GM12878 (cell line): Measurements from ENCODE around the gene PSMA8. TPM values are rescaled to one million over a fixed set of nuclear protein-coding genes. Genes with fewer than 3 reads are reported as not detected.

ENCODE experiments used
- ASH2L ChIP-seq: fragments of 300-600, 200-600 bp; sonication (generic); IDR thresholded peaks from 2 replicates; pipeline ENCODE4 v1.6.1; 2017; ENCODE audit warnings: low read depth, mild to moderate bottlenecking, borderline replicate concordance
- BCL3 ChIP-seq: IDR thresholded peaks from 2 replicates; pipeline ENCODE4 v1.6.1; 2011; ENCODE audit warnings: borderline replicate concordance, low read depth, mild to moderate bottlenecking, moderate library complexity, low read length; ENCODE audit not compliant: insufficient read depth, poor library complexity, severe bottlenecking
- BHLHE40 ChIP-seq, 2 experiments: fragments of 450-650 bp in 1 of 2; IDR thresholded peaks; 2 replicates each; pipeline ENCODE4 v1.6.1; 2011 to 2017; ENCODE audit warnings: low read depth in 2 of 2, borderline replicate concordance in 1 of 2, improper control_type of control experiment in 1 of 2, low read length in 1 of 2, mild to moderate bottlenecking in 1 of 2
- CREM ChIP-seq: IDR thresholded peaks from 2 replicates; pipeline ENCODE4 v1.6.1; 2014; ENCODE audit warnings: antibody characterized with exemption, low read depth
- DPF2 ChIP-seq: fragments of 450-650 bp; IDR thresholded peaks from 2 replicates; pipeline ENCODE4 v1.6.1; 2017; ENCODE audit warnings: mild to moderate bottlenecking
- EGR1 ChIP-seq, 2 experiments: IDR thresholded peaks; 1 replicate in 1 of 2; 2 replicates in 1 of 2; pipeline ENCODE4 v1.6.1; 2011 to 2012; ENCODE audit warnings: low read depth in 2 of 2, low read length in 2 of 2, borderline replicate concordance in 1 of 2, mild to moderate bottlenecking in 1 of 2, moderate library complexity in 1 of 2
- GATAD2B ChIP-seq: fragments of 450-650 bp; conservative IDR thresholded peaks from 2 replicates; pipeline ENCODE4 v1.6.1; 2017; ENCODE audit warnings: low read depth, mild to moderate bottlenecking, moderate library complexity
- HCFC1 ChIP-seq: fragments of 150-350 bp; IDR thresholded peaks from 2 replicates; pipeline ENCODE4 v1.6.1; 2014; ENCODE audit warnings: low read length
- IRF4 ChIP-seq: IDR thresholded peaks from 2 replicates; pipeline ENCODE4 v1.6.1; 2011; ENCODE audit warnings: low read depth, low read length
- JUNB ChIP-seq: IDR thresholded peaks from 2 replicates; pipeline ENCODE4 v1.6.1; 2016; ENCODE audit warnings: antibody characterized with exemption, mild to moderate bottlenecking
- LARP7 ChIP-seq: fragments of 450-650 bp; IDR thresholded peaks from 2 replicates; pipeline ENCODE4 v1.6.1; 2017; ENCODE audit warnings: mild to moderate bottlenecking
- MAX ChIP-seq: IDR thresholded peaks from 2 replicates; pipeline ENCODE4 v1.6.1; 2012; ENCODE audit warnings: low read depth, low read length, improper control_type of control experiment
- MTA2 ChIP-seq: fragments of 450-650 bp; IDR thresholded peaks from 2 replicates; pipeline ENCODE4 v1.6.1; 2016; ENCODE audit warnings: low read depth, mild to moderate bottlenecking, moderate library complexity
- NFIC ChIP-seq: IDR thresholded peaks from 2 replicates; pipeline ENCODE4 v1.6.1; 2012; ENCODE audit warnings: low read depth, mild to moderate bottlenecking, inconsistent platforms, low read length, moderate library complexity
- NKRF ChIP-seq: fragments of 450-650 bp; conservative IDR thresholded peaks from 2 replicates; pipeline ENCODE4 v1.6.1; 2017; ENCODE audit warnings: mild to moderate bottlenecking, moderate library complexity
- PML ChIP-seq: IDR thresholded peaks from 2 replicates; pipeline ENCODE4 v1.6.1; 2012; ENCODE audit warnings: low read length, inconsistent platforms
- POLR2A ChIP-seq: IDR thresholded peaks from 2 replicates; pipeline ENCODE4 v1.6.1; 2011; ENCODE audit warnings: low read depth, mild to moderate bottlenecking, low read length
- RELB ChIP-seq: fragments of 450-650 bp; IDR thresholded peaks from 2 replicates; pipeline ENCODE4 v1.6.1; 2017; ENCODE audit warnings: low read depth, mild to moderate bottlenecking, moderate library complexity
- SIN3A ChIP-seq: IDR thresholded peaks from 2 replicates; pipeline ENCODE4 v1.6.1; 2012; ENCODE audit warnings: low read depth, low read length, improper control_type of control experiment
- SIX5 ChIP-seq: IDR thresholded peaks from 2 replicates; pipeline ENCODE4 v1.6.1; 2011; ENCODE audit warnings: mild to moderate bottlenecking, low read depth, low read length, moderate library complexity; ENCODE audit not compliant: severe bottlenecking
- SP1 ChIP-seq: IDR thresholded peaks from one replicate; pipeline ENCODE4 v1.6.1; 2011; ENCODE audit warnings: low read depth, low read length
- USF1 ChIP-seq: IDR thresholded peaks from 2 replicates; pipeline ENCODE4 v1.6.1; 2011; ENCODE audit warnings: borderline replicate concordance, low read depth, mild to moderate bottlenecking, moderate library complexity, mixed read lengths, low read length; ENCODE audit not compliant: insufficient read depth; ENCODE audit errors: extremely low read length
- ZNF24 ChIP-seq: fragments of 450-650 bp; IDR thresholded peaks from 2 replicates; pipeline ENCODE4 v1.6.1; 2017; ENCODE audit warnings: antibody characterized with exemption, mild to moderate bottlenecking
- ZNF622 ChIP-seq: fragments of 450-650 bp; IDR thresholded peaks from 2 replicates; pipeline ENCODE4 v1.6.1; 2017; ENCODE audit warnings: mild to moderate bottlenecking, inconsistent platforms
- polyA plus RNA-seq, 11 experiments: library from polyadenylated mRNA; depleted of rRNA in 4 of 11; unstranded in 6 of 11; stranded (reverse) in 5 of 11; fragments of >200 nt; fragmentation: Nextera tagmentation in 4 of 11; fragmentation: Illumina TruSeq in 1 of 11; extraction: Ambion mirVana in 4 of 11; extraction: Trizol in 1 of 11; gene quantifications; 1 replicate in 1 of 11; 2 replicates in 10 of 11; pipeline versions ENCODE4 v1.2.1 to v1.2.3, GENCODE V29; 2011 to 2016; ENCODE audit warnings: inconsistent platforms in 2 of 11, missing spikeins in 2 of 11, low read depth in 1 of 11
- total RNA-seq, 4 experiments: library from RNA; depleted of rRNA in 3 of 4; stranded (reverse); fragments of >200 nt in 3 of 4; fragmentation: Illumina TruSeq in 1 of 4; extraction: Trizol in 1 of 4; gene quantifications; 2 replicates each; pipeline versions ENCODE4 v1.2.1 to v1.2.3, GENCODE V29; 2013 to 2021

Gene PSMA8
- total and polyA plus RNA-seq, 10 of the 15 experiments (the other 5 are each of a cell fraction or from before 2014, with no cell fraction given): 0.07 to 0.15 (median 0.09) TPM; not detected in 6

GRCh38 chr18:26090130-26091046 is 43.3 kb upstream of the PSMA8 start, which contains the start of gene SS18 (continued):
- TF ChIP-seq SIN3A (0 out of 2 replicates have a peak, but pooled peaks have one; percentile 33), CREM (peak; percentile 42; the same call in 1 of the 2 replicates), POLR2A (peak; percentile 98), BHLHE40 (IDR thresholded peaks at IDR 0.05; ENCODE audit: borderline replicate concordance in 1 of 2, low read depth in 2 of 2, low read length in 1 of 2) (peak; percentile 96 to 99), EGR1 (IDR thresholded peaks at IDR 0.05; ENCODE audit: borderline replicate concordance in 1 of 2, low read depth in 2 of 2, low read length in 2 of 2) (peak in 1 of 2 experiments; percentile 44; a peak in 1 of 3 replicates), JUNB (peak; percentile 37; the same call in 1 of the 2 replicates), DPF2 (peak; percentile 79; the same call in 1 of the 2 replicates), NKRF (peak; percentile 70), GATAD2B (0 out of 2 replicates have a peak, but pooled peaks have one; percentile 55), PML (peak; percentile 93), SP1 (peak; percentile 44), ZNF622 (no peak), ZNF24 (no peak), ASH2L (peak; percentile 92; the same call in 1 of the 2 replicates), MTA2 (peak; percentile 61; the same call in 1 of the 2 replicates), MAX (no peak; the same call in 1 of the 2 replicates), LARP7 (0 out of 2 replicates have a peak, but pooled peaks have one; percentile 17), USF1 (no peak), IRF4 (no peak), SIX5 (peak; percentile 39), BCL3 (peak; percentile 26), HCFC1 (peak; percentile 10; the same call in 1 of the 2 replicates), NFIC (no peak), RELB (peak; percentile 96)
